ENCODE results near the gene FLOT1.
"Not testable (repeated sequence)": the region's sequence is repeated elsewhere in the genome, so short reads cannot be mapped to it uniquely, and the experiment has no call there.

The FLOT1 gene

DNA sequence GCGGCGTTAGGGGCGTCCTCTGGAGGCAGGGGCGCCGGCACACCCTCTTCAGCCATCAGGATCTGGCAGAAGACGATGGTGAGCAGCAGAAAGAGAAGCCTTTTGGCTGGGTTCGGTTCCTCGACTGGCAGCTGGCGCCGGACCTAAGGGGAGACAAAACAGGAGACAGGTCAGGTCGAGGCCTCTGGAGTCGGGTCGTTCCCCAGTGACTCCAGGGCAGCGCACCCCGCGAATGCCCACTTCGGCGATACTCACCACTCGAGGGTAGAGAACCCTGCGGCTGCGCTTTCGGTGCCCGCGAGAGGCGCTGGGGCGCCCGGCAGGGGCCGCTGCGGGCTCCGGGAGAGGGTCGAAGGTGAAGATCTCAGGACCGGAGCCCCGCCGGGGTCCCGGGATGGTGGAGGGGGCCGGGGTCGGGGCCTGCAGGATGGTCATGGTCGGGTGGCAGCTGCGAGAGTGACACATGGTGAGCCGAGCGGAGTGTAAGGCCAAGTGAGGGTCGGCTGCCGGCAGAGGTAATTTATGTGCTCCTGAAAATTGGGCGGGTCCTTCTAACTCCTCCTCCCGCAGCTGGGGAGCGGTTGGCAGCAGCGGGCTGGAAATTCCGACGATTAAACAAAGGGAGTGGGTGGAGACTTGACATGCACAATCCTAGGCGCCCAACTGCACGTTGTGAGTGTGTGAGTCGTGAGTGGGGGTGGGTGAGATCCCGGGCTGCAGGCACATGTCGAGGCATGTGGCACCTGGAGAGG is 1.7 kb upstream of the FLOT1 start, which contains the start of gene IER3:
TSS of gene IER3 (minus strand) at position 494 of the 752 bp plus-strand sequence. CDS start at position 465, 29 bp downstream.
- DNase-seq: no peak

DNA sequence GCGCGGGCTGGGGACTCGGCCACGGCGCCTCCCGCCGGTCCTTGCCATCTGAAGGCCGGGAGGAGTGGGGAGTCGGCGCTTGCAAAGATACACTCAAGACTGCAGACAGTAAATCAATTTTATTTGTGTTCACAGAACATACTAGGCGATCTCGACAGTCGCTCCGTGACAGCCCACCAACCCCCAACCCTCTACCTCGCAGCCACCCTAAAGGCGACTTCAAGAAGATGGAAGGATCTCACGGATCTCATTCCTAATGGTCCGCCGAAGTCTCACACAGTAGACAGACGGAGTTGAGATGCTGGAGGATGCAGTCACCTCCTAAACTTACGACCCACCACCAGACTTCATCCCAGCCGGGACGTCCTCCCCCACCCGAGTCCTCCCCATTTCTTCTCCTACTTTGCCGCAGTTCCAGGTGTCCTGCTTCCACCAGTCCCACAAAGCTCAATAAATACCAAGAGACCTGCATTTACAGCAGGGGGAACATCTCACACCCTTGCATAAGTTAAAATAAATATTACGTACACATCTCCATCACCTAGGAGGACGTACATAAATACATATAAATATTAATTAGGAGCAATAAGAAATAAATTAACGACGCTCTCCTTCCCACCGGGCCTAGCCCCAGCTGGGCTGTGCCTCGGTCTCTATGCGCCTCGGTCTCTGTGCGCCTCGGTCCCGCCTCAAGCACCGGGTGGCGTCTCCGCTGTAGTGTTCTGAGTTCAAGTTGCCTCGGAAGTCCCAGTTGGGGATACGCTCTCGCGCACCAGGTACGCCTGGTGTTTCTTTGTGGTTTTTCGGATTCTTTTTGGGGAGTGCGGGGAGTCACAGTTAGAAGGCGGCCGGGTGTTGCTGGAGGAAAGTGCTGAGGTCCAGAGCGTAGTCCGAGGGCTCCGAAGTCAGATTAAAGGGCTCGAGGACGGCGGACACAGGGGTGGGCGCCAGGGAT is 889 bp upstream of the FLOT1 start:
- no peak for DNase-seq

DNA sequence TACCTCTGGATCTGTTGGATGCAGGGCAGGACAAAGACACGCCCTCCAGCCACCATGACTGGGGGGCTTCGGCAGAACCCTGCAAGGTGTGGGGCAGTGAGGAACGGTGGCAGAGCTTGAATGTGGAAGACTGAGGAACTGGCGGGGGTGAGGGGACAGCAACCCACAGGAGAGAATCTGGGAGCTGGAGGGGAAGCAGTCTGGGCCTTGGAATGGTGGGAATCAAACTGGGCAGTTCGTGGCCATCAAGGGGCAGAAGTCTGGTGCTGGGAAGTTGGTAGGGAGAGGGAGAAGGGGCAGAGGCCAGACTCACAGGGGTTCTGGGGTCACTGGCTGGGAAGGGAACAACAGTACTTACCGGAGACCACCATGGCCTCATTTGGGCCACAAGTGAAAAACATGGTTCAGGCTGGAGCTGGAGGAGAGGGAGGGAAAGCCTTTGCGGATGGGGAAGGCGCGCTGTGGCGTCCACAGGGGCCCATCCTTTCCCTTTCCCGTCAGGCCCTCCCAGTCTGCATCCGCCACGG is 635 bp downstream of the FLOT1 start:
- no peak for DNase-seq

DNA sequence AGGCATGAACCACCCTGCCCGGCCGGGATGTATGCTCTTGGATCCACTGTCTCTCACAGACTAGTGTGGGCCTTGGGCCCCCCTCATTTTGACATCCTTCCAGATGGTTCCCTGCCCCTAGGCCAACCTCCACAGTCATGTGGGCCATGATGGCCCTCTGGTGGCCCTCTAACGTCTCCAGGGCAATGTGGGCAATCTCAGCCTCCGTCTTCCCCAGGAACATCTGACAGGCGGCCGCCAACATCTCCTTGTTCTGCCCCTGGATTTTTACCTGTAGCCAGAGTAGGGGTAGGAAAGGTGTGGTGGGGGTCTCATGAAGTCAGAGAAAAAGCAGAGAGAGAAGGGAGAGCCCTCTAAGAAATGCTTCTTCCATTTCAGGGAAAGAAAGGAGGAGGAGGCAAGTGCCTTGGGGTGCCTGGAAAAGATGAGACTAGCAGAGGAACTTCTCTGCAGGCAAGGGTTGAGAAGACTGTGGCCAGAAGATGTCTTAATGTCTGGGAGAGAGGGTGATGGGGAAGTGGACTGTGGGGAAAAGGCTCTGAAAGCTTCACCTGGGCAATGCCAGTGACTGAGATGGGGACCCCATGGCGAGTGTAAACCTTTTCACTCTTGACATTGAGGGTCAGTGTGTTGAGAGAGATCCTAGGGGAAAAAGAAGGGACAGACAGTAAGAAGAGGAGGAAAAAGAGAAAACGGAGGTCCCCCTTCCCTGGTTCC is 1.3 kb downstream of the FLOT1 start:
- DNase-seq: no peak

DNA sequence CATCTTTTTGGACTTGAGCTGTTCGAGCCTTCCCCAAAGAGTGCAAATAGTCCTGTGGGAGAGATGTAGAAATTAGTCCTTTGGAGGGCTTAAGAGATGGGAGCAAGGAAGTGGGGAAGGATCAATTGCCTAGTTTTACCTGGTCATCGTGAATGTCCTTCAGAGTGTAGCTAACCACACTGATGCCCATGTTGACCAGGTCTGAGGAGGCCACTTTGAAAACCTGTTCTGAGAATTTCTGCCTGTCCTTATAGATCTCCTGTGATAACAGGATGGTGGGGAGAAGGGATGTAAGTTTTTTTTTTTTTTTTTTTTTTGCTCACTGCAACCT is 2.0 kb downstream of the FLOT1 start:
- DNase-seq: no peak

DNA sequence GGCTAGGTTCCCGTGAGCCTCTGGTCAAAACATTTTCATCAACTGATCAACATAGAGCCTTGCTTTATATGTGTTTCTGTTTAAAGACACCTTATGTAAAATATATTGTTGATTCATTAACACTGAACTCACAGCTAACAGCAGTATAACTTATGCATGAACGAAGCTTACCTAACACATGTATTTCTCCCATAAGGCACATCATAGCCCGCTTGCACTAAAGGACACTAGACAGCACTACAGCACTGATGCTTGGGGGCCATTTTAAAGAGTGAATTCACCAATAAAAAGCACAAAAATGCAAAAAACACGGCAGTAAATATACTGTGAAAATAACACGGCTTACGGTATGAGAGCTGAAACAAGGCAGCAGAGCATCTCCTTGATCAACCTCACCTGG is 4.0 kb downstream of the FLOT1 start:
- no peak for DNase-seq

DNA sequence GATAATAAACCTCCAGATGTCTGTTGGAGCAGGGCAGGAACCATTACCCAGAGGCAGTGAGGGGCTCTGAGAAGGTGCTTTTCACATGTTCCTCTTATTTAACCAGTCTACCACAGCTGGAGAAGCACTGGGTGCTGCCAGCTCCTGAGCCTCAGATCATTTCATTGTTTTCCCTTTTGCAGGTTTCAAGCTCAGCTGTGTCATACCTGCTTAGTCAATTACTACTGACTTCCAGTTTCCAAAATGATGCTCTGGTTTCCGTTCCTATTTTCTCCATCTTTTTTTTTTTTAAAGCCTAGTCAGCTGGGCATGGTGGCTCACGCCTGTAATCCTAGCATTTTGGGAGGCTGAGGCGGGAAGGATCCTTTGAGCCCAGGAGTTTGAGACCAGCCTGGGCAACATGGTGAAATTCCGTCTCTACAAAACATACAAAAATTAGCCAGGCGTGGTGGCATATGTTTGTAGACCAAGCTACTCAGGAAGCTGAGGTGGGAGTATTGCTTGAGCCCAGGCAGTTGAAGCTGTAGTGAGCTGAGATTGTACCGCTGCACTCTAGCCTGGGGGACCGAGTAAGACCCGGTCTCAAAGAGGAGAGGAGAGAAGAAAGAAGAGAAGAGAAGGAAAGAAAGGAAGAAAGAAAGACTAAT is 6.7 kb downstream of the FLOT1 start:
- DNase-seq: no peak

DNA sequence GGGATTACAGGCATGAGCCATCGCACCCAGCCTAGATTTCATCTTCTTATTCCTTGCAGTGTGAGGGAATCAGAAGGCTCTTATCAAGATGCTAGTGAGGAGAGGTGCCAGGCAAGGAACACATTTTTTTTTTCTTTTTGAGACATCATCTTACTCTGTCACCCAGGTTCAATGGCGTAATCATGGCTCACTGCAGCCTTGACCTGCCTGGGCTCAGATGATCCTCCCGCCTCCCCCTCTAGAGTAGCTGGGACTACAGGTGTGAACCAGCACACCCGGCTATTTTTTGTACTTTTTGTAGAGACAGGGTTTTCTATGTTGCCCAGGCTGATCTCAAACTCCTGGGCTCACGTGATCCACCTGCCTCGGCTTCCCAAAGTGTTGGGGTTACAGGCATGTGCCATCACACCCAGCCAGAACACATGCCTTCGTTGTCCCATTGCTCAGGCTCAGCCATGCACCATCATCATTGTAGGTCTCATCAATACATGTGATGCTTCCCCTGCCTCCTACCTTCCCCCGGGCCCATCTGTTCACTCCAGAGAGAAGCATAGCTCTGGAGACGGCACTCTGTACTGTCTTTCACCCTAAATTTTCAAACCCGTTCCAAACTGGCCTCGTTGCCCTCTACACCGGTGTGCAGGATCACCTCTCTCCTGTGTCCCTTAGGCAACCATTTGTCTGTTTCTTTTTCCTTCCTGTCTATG is 10.1 kb downstream of the FLOT1 start:
- DNase-seq: no peak

DNA sequence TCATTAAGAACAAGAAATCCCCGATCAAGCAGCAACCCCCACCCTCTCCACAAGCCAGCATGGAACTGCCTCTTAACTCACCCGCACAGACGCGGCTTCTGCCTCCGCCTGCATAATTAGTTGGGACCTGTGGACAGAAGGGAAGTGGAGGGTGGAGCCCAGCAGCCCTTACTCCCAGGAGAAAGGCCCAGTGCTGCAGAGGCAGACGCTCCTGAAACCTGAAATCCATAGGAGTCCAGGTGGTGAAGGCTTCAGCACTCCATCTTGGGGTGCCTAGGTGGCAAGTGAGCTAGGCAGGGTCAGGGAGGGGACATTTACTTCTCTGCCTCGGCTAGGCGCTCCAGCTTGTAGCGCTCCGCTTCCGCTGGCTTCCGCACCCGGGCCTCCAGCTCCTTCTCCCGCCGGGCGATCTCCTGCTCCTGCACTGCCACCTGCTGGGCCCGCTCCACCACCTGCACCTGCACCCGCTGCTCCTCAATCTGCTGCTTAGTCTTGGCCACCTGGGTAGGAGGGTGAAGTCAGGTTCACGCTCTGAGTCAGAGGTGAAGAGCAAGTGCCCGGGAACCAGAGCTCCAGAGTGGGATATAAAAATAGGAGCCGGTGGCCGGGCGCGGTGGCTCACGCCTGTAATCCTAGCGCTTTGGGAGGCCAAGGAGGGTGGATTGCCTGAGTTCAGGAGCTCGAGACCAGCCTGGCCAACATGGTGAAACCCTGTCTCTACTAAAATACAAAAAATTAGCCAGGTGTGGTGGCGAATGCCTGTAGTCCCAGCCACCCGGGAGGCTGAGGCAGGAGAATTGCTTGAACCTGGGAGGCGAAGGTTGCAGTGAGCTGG is 11.7 kb downstream of the FLOT1 start:
- no peak for DNase-seq

DNA sequence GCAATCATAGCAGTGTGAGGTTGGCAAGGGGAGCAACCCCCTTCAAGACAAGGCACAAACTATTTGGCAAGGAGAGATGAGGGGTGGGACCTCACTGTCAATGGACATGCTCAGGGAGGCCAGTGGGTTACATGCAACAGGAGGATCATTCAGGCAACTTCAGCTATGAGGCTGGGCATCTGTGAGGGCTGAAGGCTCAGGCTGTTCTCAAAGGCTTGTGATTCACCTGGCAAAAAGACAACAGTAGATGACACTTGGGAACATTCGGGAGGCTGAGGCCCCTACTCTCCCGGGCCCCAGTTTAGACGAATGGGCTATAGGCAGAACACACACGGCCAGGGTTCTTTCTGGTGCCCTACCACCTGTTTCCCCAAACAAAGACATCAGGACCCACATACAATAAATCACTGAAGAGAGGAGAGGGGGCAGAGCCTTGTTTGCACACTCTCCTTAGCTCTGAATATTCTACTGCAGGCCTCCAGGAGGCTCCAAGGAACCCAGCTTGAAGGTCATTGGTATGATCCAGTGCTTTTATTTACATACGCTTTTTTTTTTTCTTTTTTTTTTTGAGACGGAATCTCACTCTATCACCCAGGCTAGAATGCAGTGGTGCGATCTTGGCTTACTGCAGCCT is 14.4 kb downstream of the FLOT1 start:
- no peak for DNase-seq

DNA sequence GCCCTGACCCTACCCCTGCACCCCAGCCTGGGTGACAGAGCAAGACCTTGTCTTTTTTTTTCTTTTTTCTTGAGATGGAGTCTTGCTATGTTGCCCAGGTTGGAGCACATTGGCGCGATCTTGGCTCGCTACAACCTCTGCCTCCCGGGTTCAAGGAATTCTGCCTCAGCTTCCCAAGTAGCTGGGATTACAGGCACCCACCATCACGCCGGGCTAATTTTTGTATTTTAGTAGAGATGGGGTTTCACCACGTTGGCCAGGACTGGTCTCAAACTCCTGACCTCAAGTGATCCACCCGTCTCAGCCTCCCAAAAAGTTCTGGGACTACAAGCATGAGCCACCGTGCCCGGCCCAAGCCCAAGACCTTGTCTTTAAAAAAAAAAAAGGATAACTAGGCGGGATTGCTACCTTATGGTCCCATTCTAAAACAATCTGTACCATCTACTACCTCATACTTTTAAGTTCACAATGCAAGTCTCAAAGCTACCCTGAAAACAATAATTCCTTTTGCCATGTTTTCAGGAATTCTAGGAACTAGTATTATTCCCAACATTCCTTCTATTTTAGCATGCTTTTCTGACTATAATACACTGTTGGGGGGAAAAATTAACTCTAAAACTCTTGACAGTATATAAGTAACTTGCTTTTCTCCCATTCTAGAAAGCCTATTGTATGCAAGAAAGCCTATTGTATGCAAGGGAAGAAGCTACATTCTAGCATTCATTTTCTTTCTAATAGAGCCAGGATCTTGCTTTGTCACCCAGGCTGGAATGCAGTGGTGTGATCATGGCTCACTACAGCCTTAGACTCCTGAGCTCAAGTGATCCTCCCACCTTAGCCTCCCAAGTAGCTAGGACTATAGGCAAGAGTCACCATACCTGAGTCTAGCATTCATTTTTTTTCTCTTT is 15.7 kb downstream of the FLOT1 start:
- DNase-seq: no peak

DNA sequence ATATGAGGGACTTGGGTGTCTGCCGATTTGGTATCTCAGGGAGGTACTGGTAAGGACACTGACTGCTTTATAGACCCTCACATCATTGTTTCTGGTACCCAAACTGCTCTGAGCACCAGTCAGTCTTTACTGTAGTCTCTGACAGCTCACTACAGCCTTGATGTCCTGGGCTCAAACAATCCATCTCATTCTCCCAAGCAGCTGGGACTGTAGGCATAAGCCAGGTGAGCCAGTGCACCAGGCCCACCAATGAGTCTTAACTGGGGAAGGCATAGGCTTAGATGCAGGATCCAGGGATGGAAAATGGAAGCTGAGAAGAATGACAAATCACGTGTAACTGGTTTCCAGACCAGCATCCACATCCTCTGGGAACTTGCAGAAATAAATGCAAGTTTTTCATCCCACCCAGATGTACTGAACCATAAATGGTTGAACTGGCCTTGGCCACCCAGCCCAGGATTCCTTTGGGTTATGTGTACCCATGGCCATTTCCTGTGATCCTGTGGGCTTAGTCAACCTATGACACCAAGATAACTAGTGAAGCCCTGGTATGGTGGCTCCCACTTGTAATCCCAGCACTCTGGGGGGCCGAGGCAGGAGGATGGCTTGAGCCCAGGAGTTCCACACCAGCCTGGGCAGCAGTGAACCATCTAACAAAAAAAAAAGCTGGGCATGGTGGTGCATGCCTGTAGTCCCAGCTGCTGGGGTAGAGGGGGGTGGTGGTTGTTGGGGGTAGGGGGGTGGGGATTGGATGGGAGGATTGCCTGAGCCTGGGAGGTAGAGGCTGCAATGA is 16.6 kb downstream of the FLOT1 start:
- no peak for DNase-seq

DNA sequence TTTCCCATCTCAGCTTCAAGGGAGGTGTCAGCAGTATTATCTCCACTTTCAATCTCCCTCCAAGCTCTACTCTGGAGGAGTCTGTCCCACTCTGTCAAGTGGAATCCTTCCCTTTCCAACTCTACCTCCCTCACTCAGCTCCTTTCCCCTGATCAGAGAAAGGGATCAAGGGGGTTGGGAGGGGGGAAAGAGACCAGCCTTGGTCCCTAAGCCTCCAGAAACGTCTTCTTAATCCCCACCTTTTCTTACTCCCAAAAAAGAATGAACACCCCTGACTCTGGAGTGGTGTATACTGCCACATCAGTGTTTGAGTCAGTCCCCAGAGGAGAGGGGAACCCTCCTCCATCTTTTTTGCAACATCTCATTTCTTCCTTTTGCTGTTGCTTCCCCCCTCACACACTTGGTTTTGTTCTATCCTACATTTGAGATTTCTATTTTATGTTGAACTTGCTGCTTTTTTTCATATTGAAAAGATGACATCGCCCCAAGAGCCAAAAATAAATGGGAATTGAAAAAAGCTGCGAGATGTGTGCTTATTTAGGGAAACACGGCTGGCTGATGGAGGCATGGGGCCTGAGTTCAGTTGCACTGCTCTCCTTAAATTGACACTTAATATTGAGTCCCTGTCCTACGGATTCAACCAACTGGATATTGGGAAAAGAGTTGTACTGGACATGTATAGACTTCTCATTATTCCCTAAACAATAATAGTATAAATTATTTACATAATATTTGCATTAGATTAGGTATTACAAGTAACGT is 17.4 kb downstream of the FLOT1 start:
- DNase-seq: no peak

DNA sequence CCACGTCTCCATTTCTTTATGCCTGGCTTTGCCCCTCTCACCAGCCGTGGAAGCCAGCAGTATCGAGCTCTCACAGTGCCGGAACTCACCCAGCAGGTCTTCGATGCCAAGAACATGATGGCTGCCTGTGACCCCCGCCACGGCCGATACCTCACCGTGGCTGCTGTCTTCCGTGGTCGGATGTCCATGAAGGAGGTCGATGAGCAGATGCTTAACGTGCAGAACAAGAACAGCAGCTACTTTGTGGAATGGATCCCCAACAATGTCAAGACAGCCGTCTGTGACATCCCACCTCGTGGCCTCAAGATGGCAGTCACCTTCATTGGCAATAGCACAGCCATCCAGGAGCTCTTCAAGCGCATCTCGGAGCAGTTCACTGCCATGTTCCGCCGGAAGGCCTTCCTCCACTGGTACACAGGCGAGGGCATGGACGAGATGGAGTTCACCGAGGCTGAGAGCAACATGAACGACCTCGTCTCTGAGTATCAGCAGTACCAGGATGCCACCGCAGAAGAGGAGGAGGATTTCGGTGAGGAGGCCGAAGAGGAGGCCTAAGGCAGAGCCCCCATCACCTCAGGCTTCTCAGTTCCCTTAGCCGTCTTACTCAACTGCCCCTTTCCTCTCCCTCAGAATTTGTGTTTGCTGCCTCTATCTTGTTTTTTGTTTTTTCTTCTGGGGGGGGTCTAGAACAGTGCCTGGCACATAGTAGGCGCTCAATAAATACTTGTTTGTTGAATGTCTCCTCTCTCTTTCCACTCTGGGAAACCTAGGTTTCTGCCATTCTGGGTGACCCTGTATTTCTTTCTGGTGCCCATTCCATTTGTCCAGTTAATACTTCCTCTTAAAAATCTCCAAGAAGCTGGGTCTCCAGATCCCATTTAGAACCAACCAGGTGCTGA is 18.4 kb downstream of the FLOT1 start:
- DNase-seq: not testable (repeated sequence)

DNA sequence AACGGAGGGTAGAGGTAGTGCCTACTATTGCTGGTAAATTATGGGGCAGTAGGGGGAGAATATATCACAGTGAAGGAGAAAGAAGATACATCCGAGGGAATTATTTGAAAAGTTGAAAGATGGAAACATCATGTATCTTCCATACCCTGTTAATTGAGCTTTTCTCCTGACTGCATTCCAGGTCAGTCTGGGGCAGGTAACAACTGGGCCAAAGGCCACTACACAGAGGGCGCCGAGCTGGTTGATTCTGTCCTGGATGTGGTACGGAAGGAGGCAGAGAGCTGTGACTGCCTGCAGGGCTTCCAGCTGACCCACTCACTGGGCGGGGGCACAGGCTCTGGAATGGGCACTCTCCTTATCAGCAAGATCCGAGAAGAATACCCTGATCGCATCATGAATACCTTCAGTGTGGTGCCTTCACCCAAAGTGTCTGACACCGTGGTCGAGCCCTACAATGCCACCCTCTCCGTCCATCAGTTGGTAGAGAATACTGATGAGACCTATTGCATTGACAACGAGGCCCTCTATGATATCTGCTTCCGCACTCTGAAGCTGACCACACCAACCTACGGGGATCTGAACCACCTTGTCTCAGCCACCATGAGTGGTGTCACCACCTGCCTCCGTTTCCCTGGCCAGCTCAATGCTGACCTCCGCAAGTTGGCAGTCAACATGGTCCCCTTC is 19.2 kb downstream of the FLOT1 start:
- not testable (repeated sequence) for DNase-seq
